GM18520 (cell line): ENCODE data around the gene OLIG3.

Experiments
- ATAC-seq: cut with Tn5 transposase; IDR thresholded peaks from one replicate; pipeline ENCODE4 v1.9.1; 2021; ENCODE audit not compliant: unreplicated experiment

OLIG3 gene

GRCh38 chr6:137471986-137472385, 22.2 kb downstream of the OLIG3 start:
- ATAC-seq: no peak

GRCh38 chr6:137471497-137471896, 22.7 kb downstream of the OLIG3 start:
- ATAC-seq: no peak

- no peak for ATAC-seq
Measured at GRCh38 chr6:137467211-137467610, 27.0 kb downstream of the OLIG3 start.

- no peak for ATAC-seq
Measured at GRCh38 chr6:137465378-137466009, 28.7 kb downstream of the OLIG3 start.

GRCh38 chr6:137452333-137452894, 41.8 kb downstream of the OLIG3 start:
- no peak for ATAC-seq

GRCh38 chr6:137443901-137444300, 50.3 kb downstream of the OLIG3 start:
- ATAC-seq: no peak
